Natural killer cell (primary cell): ENCODE results near the gene NARF. TPM values are rescaled to one million over a fixed set of nuclear protein-coding genes. Genes with fewer than 3 reads are reported as not detected.
"Not testable (repeated sequence)": the region's sequence is repeated elsewhere in the genome, so short reads cannot be mapped to it uniquely, and the experiment has no call there.

Experiments
- ATAC-seq, 3 donors: fragments of 150-1000 bp in 2 of 3; fragments of 200-7000 bp in 1 of 3; cut with Tn5 transposase; 1 replicate in 1 of 3; 2 replicates in 2 of 3; pipeline ENCODE4 v1.10.0; 2021; ENCODE audit warnings: mild to moderate bottlenecking in 2 of 3, moderate library complexity in 2 of 3
- DNase-seq, 2 donors: peaks; one replicate each; pipeline versions ENCODE4 v3.0.0 to v3.0.0-alpha.2; 2013 to 2021; ENCODE audit warnings: mixed read lengths in 1 of 2
- H3K27ac ChIP-seq: one replicate; pipeline ENCODE4 v1.5.1; 2013; ENCODE audit warnings: mild to moderate bottlenecking, low read length
- H3K27me3 ChIP-seq: one replicate; pipeline ENCODE4 v1.6.1; 2013; ENCODE audit warnings: low read length; ENCODE audit not compliant: control insufficient read depth, insufficient read depth
- H3K36me3 ChIP-seq: one replicate; pipeline ENCODE4 v1.6.1; 2013; ENCODE audit warnings: low read length; ENCODE audit not compliant: control insufficient read depth, insufficient read depth
- H3K4me1 ChIP-seq: one replicate; pipeline ENCODE4 v1.6.1; 2013; ENCODE audit warnings: low read length; ENCODE audit not compliant: control insufficient read depth, insufficient read depth
- H3K4me3 ChIP-seq: one replicate; pipeline ENCODE4 v1.5.1; 2013; ENCODE audit warnings: low read length
- H3K9me3 ChIP-seq: one replicate; pipeline ENCODE4 v1.6.1; 2013; ENCODE audit warnings: low read length; ENCODE audit not compliant: control insufficient read depth, insufficient read depth
- H3K27ac Mint-ChIP-seq, 2 donors: one replicate each; pipeline ENCODE4 v1.8.0; 2022; ENCODE audit warnings: mild to moderate bottlenecking in 2 of 2, mixed read lengths in 2 of 2, moderate library complexity in 1 of 2
- H3K27me3 Mint-ChIP-seq, 2 donors: one replicate each; pipeline ENCODE4 v1.8.0; 2022; ENCODE audit warnings: low read depth in 2 of 2, mixed read lengths in 2 of 2
- H3K36me3 Mint-ChIP-seq: one replicate; pipeline ENCODE4 v1.8.0; 2022; ENCODE audit warnings: mixed read lengths
- H3K4me1 Mint-ChIP-seq, 2 donors: one replicate each; pipeline ENCODE4 v1.8.0; 2022; ENCODE audit warnings: mixed read lengths in 2 of 2
- H3K4me3 Mint-ChIP-seq: one replicate; pipeline ENCODE4 v1.8.0; 2022; ENCODE audit warnings: mild to moderate bottlenecking, moderate library complexity, mixed read lengths
- H3K9me3 Mint-ChIP-seq, 2 donors: one replicate each; pipeline ENCODE4 v1.8.0; 2022; ENCODE audit warnings: mixed read lengths in 2 of 2
- CTCF ChIP-seq: fragments of 200-600 bp; IDR thresholded peaks from one replicate; pipeline ENCODE4 v1.8.0; 2022; ENCODE audit warnings: antibody characterized with exemption
- WGBS: methylation state at CpG from one replicate; pipeline ENCODE4 v1.1.7; 2013; ENCODE audit warnings: missing lambda C conversion rate; ENCODE audit not compliant: insufficient coverage; 5-methylcytosine and 5-hydroxymethylcytosine counted together
- intact Hi-C: fragments of 100-400 bp; cut with micrococcal nuclease; formaldehyde crosslinking; loops from one replicate; pipeline ENCODE4 v1.14.2; 2022
- total RNA-seq, 4 donors: library from RNA; stranded (reverse); fragments of 120-200 nt in 1 of 4; gene quantifications; one replicate each; pipeline versions ENCODE4 v1.2.3 to v1.2.4, GENCODE V29; 2013 to 2022

Gene NARF
- total RNA-seq, 3 donors from 2014 or later (not counting 1 experiment from before 2014, with no cell fraction given) = 130 to 203 (median 158) TPM

GRCh38 chr17:82502207-82502606 is 43.7 kb downstream of the NARF start:
- Mint-ChIP-seq H3K27ac (no peak overlapping the region), H3K36me3 (no peaks in the 10 kb centered on the region), H3K4me3 (no peak overlapping the region), H3K9me3 (no peaks in the 10 kb centered on the region), H3K4me1 (peaks cover 8 to 15% of the 10 kb centered on the region in 2 donors), H3K27me3 (no peaks in the 10 kb centered on the region)
- 87% methylated on average over 8 of the region's 8 CpGs for WGBS
- Histone ChIP-seq H3K9me3 (no peaks in the 10 kb centered on the region), H3K4me3 (no peak overlapping the region), H3K36me3 (no peaks in the 10 kb centered on the region), H3K27me3 (no peaks in the 10 kb centered on the region), H3K27ac (no peak overlapping the region), H3K4me1 (peaks cover 18% of the 10 kb centered on the region)
- no peak for ATAC-seq
- TF ChIP-seq CTCF = no peak
- intact Hi-C loops = no loop called here
- DNase-seq = no peak

GRCh38 chr17:82503094-82503727 is 44.7 kb downstream of the NARF start:
- no peaks in the 10 kb centered on the region for H3K27me3 Mint-ChIP-seq
- H3K4me3 ChIP-seq = no peak overlapping the region
- H3K9me3 ChIP-seq = no peaks in the 10 kb centered on the region
- no peak for ATAC-seq
- no peak overlapping the region for H3K27ac ChIP-seq
- 91% methylated on average over 12 of the region's 12 CpGs for WGBS
- DNase-seq = no peak
- no peaks in the 10 kb centered on the region for H3K36me3 Mint-ChIP-seq
- no peak overlapping the region for H3K27ac Mint-ChIP-seq
- H3K4me1 Mint-ChIP-seq = peaks cover under 1 to 7% of the 10 kb centered on the region in 2 donors
- TF ChIP-seq CTCF = no peak
- no peaks in the 10 kb centered on the region for H3K27me3 ChIP-seq
- intact Hi-C loops = no loop called here
- no peaks in the 10 kb centered on the region for H3K36me3 ChIP-seq
- H3K9me3 Mint-ChIP-seq = no peaks in the 10 kb centered on the region
- no peak overlapping the region for H3K4me3 Mint-ChIP-seq
- peaks cover 10% of the 10 kb centered on the region for H3K4me1 ChIP-seq

GRCh38 chr17:82503728-82504308 is 45.3 kb downstream of the NARF start:
- H3K27me3 ChIP-seq = no peaks in the 10 kb centered on the region
- Mint-ChIP-seq H3K9me3 (no peaks in the 10 kb centered on the region), H3K27me3 (no peaks in the 10 kb centered on the region), H3K27ac (no peak overlapping the region), H3K4me1 (peaks cover 0 to 6% of the 10 kb centered on the region in 2 donors), H3K4me3 (no peak overlapping the region), H3K36me3 (no peaks in the 10 kb centered on the region)
- DNase-seq (no peak), ATAC-seq (no peak)
- no peaks in the 10 kb centered on the region for H3K9me3 ChIP-seq
- intact Hi-C loops = no loop called here
- H3K36me3 ChIP-seq = no peaks in the 10 kb centered on the region
- H3K4me1 ChIP-seq = peaks cover 4% of the 10 kb centered on the region
- no peak for TF ChIP-seq CTCF
- 87% methylated on average over 21 of the region's 21 CpGs for WGBS
- H3K27ac ChIP-seq = no peak overlapping the region
- H3K4me3 ChIP-seq = no peak overlapping the region

GRCh38 chr17:82505296-82505695 is 46.8 kb downstream of the NARF start:
- Histone ChIP-seq H3K4me3 (no peak overlapping the region), H3K27me3 (no peaks in the 10 kb centered on the region), H3K9me3 (no peaks in the 10 kb centered on the region), H3K4me1 (no peaks in the 10 kb centered on the region), H3K27ac (no peak overlapping the region), H3K36me3 (no peaks in the 10 kb centered on the region)
- Mint-ChIP-seq H3K4me3 (no peak overlapping the region), H3K27me3 (no peaks in the 10 kb centered on the region), H3K27ac (no peak overlapping the region), H3K4me1 (no peaks in the 10 kb centered on the region), H3K9me3 (no peaks in the 10 kb centered on the region), H3K36me3 (no peaks in the 10 kb centered on the region)
- WGBS = 96% methylated on average over 6 of the region's 6 CpGs
- DNase-seq (no peak), ATAC-seq (no peak)
- intact Hi-C loops = no loop called here
- TF ChIP-seq CTCF = no peak

- DNase-seq, H3K9me3 Mint-ChIP-seq, H3K27ac ChIP-seq, ATAC-seq, H3K36me3 ChIP-seq, H3K4me3 ChIP-seq, H3K4me3 Mint-ChIP-seq, H3K36me3 Mint-ChIP-seq, H3K9me3 ChIP-seq, H3K4me1 ChIP-seq, H3K27me3 ChIP-seq, H3K27ac Mint-ChIP-seq, intact Hi-C loops, H3K4me1 Mint-ChIP-seq, H3K27me3 Mint-ChIP-seq: not testable (repeated sequence)
- 63% methylated on average over 7 of the region's 7 CpGs for WGBS
Observed at GRCh38 chr17:82506402-82506801, 47.9 kb downstream of the NARF start.
